GM18858 (cell line): ENCODE results near the gene NETO1.

Experiments
- ATAC-seq: cut with Tn5 transposase; IDR thresholded peaks from one replicate; pipeline ENCODE4 v1.9.1; 2021; ENCODE audit not compliant: unreplicated experiment

NETO1 gene

DNA sequence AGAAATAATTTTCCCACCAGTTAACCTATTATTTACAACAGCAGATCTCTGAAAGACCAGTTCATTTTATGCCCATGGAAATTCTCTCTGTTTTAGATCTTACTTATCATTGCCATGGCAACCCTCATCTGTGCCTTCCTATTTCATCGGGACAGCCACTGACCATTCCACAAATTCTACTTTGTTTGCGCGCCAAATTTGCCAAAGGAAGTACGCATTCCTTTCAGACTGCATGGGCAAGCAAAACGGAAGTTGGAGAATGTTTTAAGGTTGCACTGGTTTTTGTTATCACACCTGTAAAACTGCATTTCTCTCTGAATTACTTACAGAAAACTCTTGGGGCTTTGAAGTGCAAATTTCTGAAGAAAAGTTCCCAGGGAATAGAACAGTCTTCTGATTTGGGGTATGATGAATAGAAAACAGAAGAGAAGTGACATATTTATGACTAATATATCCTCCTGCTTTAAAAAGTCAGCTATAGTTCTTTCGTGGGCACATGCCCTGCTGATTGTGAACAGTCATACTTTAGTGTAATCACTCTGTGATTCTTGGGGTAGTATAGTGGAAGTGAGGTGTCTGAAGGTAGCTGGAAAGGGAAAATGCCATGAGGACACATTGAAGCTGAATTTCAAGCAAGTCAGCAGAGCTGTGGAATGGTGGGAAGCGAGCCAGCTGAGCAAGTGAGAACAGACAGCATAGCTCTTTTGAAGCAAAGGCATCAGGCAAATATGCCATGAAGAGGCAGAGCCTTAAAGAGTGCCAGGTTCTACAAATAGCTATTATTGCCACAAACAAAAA lies 20.9 kb downstream of the NETO1 start:
- no peak for ATAC-seq

DNA sequence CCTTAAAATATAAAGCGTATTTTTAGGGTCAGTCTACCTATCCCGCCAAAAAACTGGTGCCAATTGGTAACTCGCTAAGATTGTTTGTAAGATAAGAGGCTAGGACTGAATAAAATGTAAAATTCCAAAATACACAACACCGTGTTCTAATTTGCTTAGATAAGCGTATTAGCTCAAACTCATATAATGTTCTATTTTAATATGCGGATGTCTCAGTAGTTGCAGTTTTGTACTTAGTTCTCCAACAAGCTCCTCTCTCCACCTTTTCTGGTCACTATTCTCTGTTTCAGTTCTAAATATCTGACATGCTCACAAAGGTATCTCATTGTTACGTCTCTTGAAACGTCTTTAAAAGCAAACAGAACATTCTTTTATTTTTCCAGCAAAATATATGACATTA lies 24.0 kb downstream of the NETO1 start:
- no peak for ATAC-seq

DNA sequence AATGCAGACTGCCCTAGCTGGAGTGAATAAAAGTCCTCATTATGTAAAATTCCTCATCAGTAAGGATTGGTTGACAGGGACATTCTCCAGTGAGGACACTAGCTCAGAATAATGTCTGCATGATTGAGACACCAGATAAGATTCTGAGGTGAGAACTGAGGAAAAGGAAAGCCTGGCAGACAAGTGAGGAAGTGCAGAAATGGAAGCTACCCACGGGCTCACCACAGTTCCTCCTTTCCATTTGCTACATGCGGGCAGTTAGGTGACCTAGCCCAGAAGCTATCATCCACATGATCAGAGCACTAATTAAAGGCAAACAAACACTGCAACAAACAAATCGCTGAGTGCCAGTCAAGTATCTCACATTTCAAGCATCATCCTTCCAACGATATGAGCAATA lies 27.7 kb downstream of the NETO1 start:
- ATAC-seq, result no peak

DNA sequence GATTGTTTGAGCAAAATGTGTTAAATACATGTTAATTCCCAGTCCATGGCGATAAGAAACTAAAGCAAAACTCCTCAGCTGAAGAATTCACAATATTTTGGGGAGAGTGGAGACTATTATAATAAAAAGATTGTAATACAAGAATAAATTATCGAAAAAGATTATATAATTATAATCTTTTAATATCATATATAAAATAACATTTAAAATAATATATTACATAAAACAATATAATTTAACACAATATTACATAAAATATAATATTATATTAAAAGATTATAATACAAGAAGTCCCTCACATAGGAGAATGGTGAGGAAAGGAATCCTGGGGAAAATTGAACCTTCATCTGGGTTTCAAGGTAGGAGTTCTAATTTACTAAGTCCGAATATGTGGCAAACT lies 33.1 kb downstream of the NETO1 start:
- ATAC-seq, result no peak

GRCh38 chr18:72833471-72833870 lies 34.3 kb downstream of the NETO1 start:
- no peak for ATAC-seq

DNA sequence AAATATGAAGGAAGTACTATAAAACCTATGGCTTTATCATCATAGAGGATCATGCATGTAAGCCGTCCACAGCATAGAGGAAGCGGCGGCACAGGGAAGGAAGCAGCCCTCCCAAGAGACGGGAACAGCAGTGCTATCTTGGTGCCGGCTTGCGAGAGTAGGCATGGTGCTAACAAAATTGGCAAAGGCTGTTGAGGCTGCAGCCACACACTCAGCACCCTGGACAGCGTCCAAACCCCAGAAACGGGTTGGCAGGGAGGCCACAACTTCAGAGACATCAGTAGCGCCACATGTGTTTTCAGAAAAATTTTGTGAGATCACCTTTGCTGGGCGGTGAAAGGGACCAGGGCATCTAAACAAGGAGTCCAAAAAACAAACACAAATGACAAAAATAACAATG lies 37.7 kb downstream of the NETO1 start:
- ATAC-seq, result no peak

DNA sequence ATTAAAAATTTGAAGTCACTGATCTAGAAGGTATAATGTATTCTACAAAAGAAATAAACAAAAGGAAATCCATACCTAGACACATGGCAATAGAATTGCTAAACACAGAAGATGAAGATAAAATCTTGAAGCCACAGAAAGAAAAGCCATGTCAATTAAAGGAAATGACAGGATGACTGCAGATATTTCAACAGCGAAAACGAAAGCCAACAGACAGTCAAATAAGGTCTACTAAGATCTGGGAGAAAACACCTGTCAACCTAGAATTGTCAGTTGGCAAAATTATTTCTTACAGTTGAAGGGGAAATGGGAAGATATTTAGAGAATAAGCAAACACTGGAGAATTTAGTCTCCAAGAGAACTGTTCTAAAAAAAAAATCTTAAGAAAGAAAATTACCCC lies 39.2 kb downstream of the NETO1 start:
- ATAC-seq, result no peak

DNA sequence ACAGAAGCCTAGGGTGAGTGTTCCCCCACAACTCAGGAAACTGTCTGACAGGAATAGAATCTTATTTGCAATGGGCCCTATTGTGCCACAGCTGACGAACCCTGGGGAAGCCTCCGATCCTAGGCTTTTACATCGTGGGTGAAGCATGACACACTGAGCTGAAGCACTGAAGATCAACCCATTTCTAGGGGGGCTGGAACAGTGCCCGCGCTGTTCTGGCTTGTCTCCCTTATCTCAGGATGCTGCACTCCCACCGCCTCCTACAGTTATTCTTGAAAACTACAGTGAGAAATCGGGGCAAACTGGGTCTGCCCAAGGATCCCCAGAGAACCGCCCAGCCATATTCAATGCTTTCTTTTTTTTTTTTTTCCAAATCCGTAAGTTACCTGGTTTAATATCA lies 41.1 kb downstream of the NETO1 start:
- no peak for ATAC-seq

GRCh38 chr18:72823345-72823744 lies 44.4 kb downstream of the NETO1 start:
- ATAC-seq, result no peak

- no peak for ATAC-seq
These were observed 45.6 kb downstream of the NETO1 start for GRCh38 chr18:72822202-72822601.

GRCh38 chr18:72820571-72820970 lies 47.2 kb downstream of the NETO1 start:
- no peak for ATAC-seq

- ATAC-seq, result no peak
These were observed 48.7 kb downstream of the NETO1 start for GRCh38 chr18:72819050-72819449.

GRCh38 chr18:72811047-72811446 lies 56.7 kb downstream of the NETO1 start:
- peak; percentile 91 for ATAC-seq

GRCh38 chr18:72808680-72809079 lies 59.1 kb downstream of the NETO1 start:
- no peak for ATAC-seq

DNA sequence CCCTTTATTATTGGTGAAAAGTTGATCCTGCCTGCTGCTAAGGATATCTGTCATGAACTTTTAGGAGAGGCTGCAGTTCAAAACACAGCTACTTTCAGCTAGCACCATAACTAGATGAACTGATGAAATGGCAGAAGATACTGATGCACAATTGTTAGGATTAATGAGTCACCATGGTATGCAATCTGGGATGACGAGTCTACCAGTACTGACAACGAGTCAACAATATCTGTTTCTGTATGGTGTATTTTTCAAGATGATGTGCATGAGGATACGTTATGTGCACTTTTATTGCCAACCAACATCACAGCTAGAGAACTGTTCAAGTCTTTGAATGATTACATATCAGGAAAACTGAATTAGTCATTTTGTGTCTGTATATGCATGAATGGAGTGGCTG lies 68.7 kb downstream of the NETO1 start:
- no peak for ATAC-seq

DNA sequence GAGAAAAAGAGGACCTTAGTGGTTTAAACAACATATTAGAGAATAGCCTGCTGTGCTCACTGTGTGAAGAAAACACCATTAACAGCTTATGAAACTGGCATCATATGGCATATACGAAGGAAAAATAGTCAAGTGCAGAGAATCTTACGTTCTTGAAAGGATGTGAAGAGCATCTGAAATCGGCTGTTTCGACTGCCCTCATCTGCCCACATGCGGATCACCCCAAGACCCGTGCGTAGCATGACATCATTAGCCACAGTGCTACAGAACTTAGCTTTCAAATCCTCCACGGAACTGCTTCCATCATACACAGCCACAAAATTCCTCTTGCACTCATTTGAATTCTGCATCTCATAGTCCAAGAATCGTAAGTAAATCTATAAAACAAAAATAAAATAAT lies 84.3 kb downstream of the NETO1 start:
- ATAC-seq, result no peak

GRCh38 chr18:72774914-72775313 lies 92.9 kb downstream of the NETO1 start:
- ATAC-seq, result no peak

- ATAC-seq, result no peak
These were observed 94.9 kb downstream of the NETO1 start for GRCh38 chr18:72772916-72773315.

DNA sequence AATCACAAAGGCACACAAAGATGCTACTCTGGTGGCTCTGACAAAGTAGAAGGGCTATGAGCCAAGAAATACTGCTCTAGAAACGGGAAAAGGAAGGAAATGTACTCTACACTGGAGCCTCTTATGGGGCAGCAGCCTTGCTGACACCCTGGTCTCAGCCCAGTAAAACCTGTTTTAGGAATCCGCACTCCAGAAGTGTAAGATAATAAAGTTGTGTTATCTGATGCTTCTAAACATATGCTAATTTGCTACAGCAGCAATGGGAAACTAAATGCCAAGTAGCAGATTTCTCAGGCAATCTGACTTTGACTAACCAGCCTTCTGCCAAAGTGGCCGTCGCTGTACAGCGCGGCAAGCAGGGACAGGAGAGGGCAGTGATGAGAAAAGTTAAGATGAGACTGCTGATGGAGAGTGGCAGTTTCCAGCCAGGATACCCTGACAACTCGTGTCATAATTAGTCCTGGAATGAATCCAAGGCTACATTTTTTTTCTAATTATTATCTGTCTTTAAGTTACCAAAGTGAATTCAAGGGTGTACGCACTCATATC lies 99.0 kb downstream of the NETO1 start:
- ATAC-seq, result no peak

GRCh38 chr18:72762515-72763122 lies 105.2 kb downstream of the NETO1 start:
- peak; percentile 77 for ATAC-seq

GRCh38 chr18:72752220-72752619 lies 115.6 kb downstream of the NETO1 start:
- no peak for ATAC-seq

GRCh38 chr18:72742002-72742401 lies 125.8 kb downstream of the NETO1 start:
- ATAC-seq, result no peak
